ENCODE data around the gene RBMS1.

The RBMS1 gene

DNA sequence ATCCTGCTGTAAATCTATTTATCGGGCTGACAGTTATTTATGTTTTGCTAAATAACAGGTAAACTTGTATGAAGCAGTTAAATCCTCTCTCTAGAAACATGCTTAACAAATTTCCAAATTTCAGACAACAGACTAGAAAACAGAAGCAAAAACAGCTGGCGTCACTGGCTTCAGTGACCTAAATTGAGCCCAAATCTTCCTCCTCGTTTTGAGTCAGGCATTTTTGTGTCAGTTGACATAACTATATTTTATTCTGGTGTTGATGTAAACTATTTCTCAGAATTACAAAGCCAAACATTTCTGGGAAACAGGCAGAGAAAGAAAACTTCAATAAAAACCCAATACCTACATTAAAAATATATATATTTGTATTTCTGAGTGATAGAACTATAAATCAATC lies 21.7 kb downstream of the RBMS1 start:
- no peaks in the 10 kb centered on the region for H3K79me2 ChIP-seq (ENCODE audit: low read length)
- no peaks in the 10 kb centered on the region for H3K4me1 ChIP-seq (ENCODE audit: low read length)
- H3K27me3 ChIP-seq (ENCODE audit: low read depth, low read length): no peaks in the 10 kb centered on the region
- TF ChIP-seq EZH2phosphoT487 (IDR thresholded peaks at IDR 0.05; ENCODE audit: low read depth): no peak
- TF ChIP-seq, protein P1, sequence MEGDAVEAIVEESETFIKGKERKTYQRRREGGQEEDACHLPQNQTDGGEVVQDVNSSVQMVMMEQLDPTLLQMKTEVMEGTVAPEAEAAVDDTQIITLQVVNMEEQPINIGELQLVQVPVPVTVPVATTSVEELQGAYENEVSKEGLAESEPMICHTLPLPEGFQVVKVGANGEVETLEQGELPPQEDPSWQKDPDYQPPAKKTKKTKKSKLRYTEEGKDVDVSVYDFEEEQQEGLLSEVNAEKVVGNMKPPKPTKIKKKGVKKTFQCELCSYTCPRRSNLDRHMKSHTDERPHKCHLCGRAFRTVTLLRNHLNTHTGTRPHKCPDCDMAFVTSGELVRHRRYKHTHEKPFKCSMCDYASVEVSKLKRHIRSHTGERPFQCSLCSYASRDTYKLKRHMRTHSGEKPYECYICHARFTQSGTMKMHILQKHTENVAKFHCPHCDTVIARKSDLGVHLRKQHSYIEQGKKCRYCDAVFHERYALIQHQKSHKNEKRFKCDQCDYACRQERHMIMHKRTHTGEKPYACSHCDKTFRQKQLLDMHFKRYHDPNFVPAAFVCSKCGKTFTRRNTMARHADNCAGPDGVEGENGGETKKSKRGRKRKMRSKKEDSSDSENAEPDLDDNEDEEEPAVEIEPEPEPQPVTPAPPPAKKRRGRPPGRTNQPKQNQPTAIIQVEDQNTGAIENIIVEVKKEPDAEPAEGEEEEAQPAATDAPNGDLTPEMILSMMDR (IDR thresholded peaks at IDR 0.05; ENCODE audit: low read depth, low read length): no peak
- H3K27ac ChIP-seq (ENCODE audit: low read length): no peak overlapping the region
- H3K9me3 ChIP-seq (ENCODE audit: insufficient read depth, low read length): no peaks in the 10 kb centered on the region
- no peaks in the 10 kb centered on the region for H4K20me1 ChIP-seq (ENCODE audit: insufficient read depth, low read length)
- H3K9ac ChIP-seq (ENCODE audit: low read length): no peak overlapping the region
- H2AFZ ChIP-seq (ENCODE audit: low read depth, low read length): no peak overlapping the region
- no peak overlapping the region for H3K4me2 ChIP-seq (ENCODE audit: low read length)
- H3K36me3 ChIP-seq (replicated peaks; ENCODE audit: low read depth, low read length): no peaks in the 10 kb centered on the region
- no peak overlapping the region for H3K4me3 ChIP-seq (ENCODE audit: low read length)

DNA sequence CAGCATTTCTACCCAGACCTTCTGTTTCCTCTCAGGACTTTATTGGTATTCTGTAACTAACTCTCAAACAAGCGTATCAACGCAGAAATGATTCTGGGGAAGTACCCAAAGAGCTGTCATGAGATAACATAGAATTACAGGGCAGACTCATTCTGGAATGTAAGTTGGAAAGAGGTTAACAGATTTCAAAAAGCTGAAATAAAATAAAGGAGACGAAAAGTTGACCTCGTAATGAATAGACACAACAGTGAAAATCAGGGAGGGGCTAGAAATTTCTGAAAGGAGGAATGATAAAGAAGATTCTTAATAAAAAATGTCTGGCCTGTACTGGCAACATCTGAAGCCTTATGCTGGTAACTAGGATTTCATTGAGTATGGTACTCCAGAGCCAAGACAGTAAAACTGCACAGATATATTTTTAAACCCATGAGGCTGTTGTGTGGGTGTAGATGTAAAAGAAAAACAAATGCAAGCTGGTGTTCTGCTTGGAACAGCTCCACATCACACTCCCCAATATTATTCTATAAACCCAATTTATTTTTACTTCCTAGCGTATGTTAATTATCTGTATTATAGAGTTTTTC lies 23.9 kb downstream of the RBMS1 start:
- Histone ChIP-seq H3K79me2 (ENCODE audit: low read length) (no peaks in the 10 kb centered on the region), H4K20me1 (ENCODE audit: insufficient read depth, low read length) (no peaks in the 10 kb centered on the region), H3K9me3 (ENCODE audit: insufficient read depth, low read length) (no peaks in the 10 kb centered on the region), H3K27ac (ENCODE audit: low read length) (no peak overlapping the region), H3K27me3 (ENCODE audit: low read depth, low read length) (no peaks in the 10 kb centered on the region), H3K9ac (ENCODE audit: low read length) (no peak overlapping the region), H3K4me3 (ENCODE audit: low read length) (no peak overlapping the region), H3K4me2 (ENCODE audit: low read length) (no peak overlapping the region), H2AFZ (ENCODE audit: low read depth, low read length) (no peak overlapping the region), H3K36me3 (replicated peaks; ENCODE audit: low read depth, low read length) (no peaks in the 10 kb centered on the region), H3K4me1 (ENCODE audit: low read length) (no peaks in the 10 kb centered on the region)
- TF ChIP-seq, protein P1 (IDR thresholded peaks at IDR 0.05; ENCODE audit: low read depth, low read length): no peak

- Histone ChIP-seq H3K79me2 (ENCODE audit: low read length) (no peaks in the 10 kb centered on the region), H3K4me1 (ENCODE audit: low read length) (no peaks in the 10 kb centered on the region), H3K27me3 (ENCODE audit: low read depth, low read length) (no peaks in the 10 kb centered on the region), H3K4me2 (ENCODE audit: low read length) (no peak overlapping the region), H3K27ac (ENCODE audit: low read length) (no peak overlapping the region), H3K9me3 (ENCODE audit: insufficient read depth, low read length) (no peaks in the 10 kb centered on the region), H3K4me3 (ENCODE audit: low read length) (no peak overlapping the region), H3K9ac (ENCODE audit: low read length) (no peak overlapping the region), H3K36me3 (replicated peaks; ENCODE audit: low read depth, low read length) (no peaks in the 10 kb centered on the region), H4K20me1 (ENCODE audit: insufficient read depth, low read length) (no peaks in the 10 kb centered on the region), H2AFZ (ENCODE audit: low read depth, low read length) (no peak overlapping the region)
- no peak for TF ChIP-seq EZH2phosphoT487 (IDR thresholded peaks at IDR 0.05; ENCODE audit: low read depth)
- TF ChIP-seq, protein P1 (IDR thresholded peaks at IDR 0.05; ENCODE audit: low read depth, low read length): no peak
These were observed 24.4 kb downstream of the RBMS1 start for GRCh38 chr2:160469164-160469563.

GRCh38 chr2:160467086-160467485 lies 26.5 kb downstream of the RBMS1 start:
- Histone ChIP-seq H3K9me3 (ENCODE audit: insufficient read depth, low read length) (no peaks in the 10 kb centered on the region), H3K79me2 (ENCODE audit: low read length) (no peaks in the 10 kb centered on the region), H4K20me1 (ENCODE audit: insufficient read depth, low read length) (no peaks in the 10 kb centered on the region), H3K4me2 (ENCODE audit: low read length) (no peak overlapping the region), H3K4me3 (ENCODE audit: low read length) (no peak overlapping the region), H3K4me1 (ENCODE audit: low read length) (no peaks in the 10 kb centered on the region), H3K9ac (ENCODE audit: low read length) (no peak overlapping the region), H3K36me3 (replicated peaks; ENCODE audit: low read depth, low read length) (no peaks in the 10 kb centered on the region), H3K27ac (ENCODE audit: low read length) (no peak overlapping the region), H3K27me3 (ENCODE audit: low read depth, low read length) (no peaks in the 10 kb centered on the region), H2AFZ (ENCODE audit: low read depth, low read length) (no peak overlapping the region)
- TF ChIP-seq EZH2phosphoT487 (IDR thresholded peaks at IDR 0.05; ENCODE audit: low read depth): no peak
- TF ChIP-seq, protein P1 (IDR thresholded peaks at IDR 0.05; ENCODE audit: low read depth, low read length): no peak

All from OCI-LY3 (cell line).